SU-DHL-6 (cell line): ENCODE measurements around the gene SLC2A3.

Source experiments
- CTCF ChIP-seq: fragments of 200-600 bp; sonication (generic); IDR thresholded peaks from one replicate; pipeline ENCODE4 v1.5.1; 2017; ENCODE audit warnings: antibody characterized with exemption, mild to moderate bottlenecking, low read length, moderate library complexity; ENCODE audit not compliant: insufficient read depth, poor library complexity, severe bottlenecking
- EZH2phosphoT487 ChIP-seq: fragments of 200-600 bp; sonication (generic), shearing (Covaris generic); conservative IDR thresholded peaks from 2 replicates; pipeline ENCODE4 v1.6.1; 2018; ENCODE audit warnings: mild to moderate bottlenecking, antibody characterized with exemption, low read length, moderate library complexity, mixed read lengths

- TF ChIP-seq CTCF (no peak), EZH2phosphoT487 (no peak)
Measured at GRCh38 chr12:7929083-7929792, 6.7 kb downstream of the SLC2A3 start.
